A549 (cell line): ENCODE measurements around the gene DCAF6. TPM values are rescaled to one million over a fixed set of nuclear protein-coding genes. Genes with fewer than 3 reads are reported as not detected.
A peak's percentile ranks its signal among the peaks of the same experiment; 100 is the strongest.

Source experiments
- ATAC-seq, 2 experiments: fragments of 200-7000 bp in 1 of 2; fragments of >200 bp in 1 of 2; cut with Nextera tagmentation in 1 of 2; cut with Tn5 transposase in 1 of 2; 3 replicates each; pipeline versions ENCODE4 v1.8.0 to v1.9.1; 2018 to 2020; ENCODE audit warnings: mild to moderate bottlenecking in 1 of 2, moderate library complexity in 1 of 2
- CTCF ChIA-PET: fragments of 300-600 bp; sonication (Branson Sonifier 250); formaldehyde crosslinking; extraction: SDS; loops from one replicate; lab custom pipeline; 2021; ENCODE audit warnings: antibody characterized with exemption, inconsistent platforms; lab: Yijun Ruan, JAX
- POLR2A ChIA-PET: fragments of 350-600 bp; formaldehyde crosslinking; extraction: SDS; loops from one replicate; lab custom pipeline; 2021; ENCODE audit warnings: antibody characterized with exemption, inconsistent platforms; lab: Yijun Ruan, JAX
- DNase-seq, 2 experiments: peaks; one replicate each; pipeline versions ENCODE4 v3.0.0 to v3.0.0-alpha.2; 2011 to 2016; ENCODE audit warnings: low read depth in 1 of 2, low spot score in 1 of 2
- FAIRE-seq: peaks from 2 replicates; lab custom pipeline; 2011; peaks lifted over from hg19 to GRCh38; lab: Jason Lieb, UNC
- H3K27ac ChIP-seq, 2 experiments: fragments of >200 bp; sonication (Bioruptor Twin); formaldehyde crosslinking; 3 replicates each; pipeline ENCODE4 v1.5.1; 2016 to 2017
- H3K4me1 ChIP-seq: fragments of >200 bp; sonication (Bioruptor Twin); formaldehyde crosslinking; 3 replicates; pipeline ENCODE4 v1.6.1; 2016
- H3K4me2 ChIP-seq: fragments of >200 bp; sonication (Bioruptor Twin); formaldehyde crosslinking; 3 replicates; pipeline ENCODE4 v1.6.1; 2016
- H3K4me3 ChIP-seq: fragments of >200 bp; sonication (Bioruptor Twin); formaldehyde crosslinking; 3 replicates; pipeline ENCODE4 v1.5.1; 2016
- H3K9me3 ChIP-seq: fragments of >200 bp; sonication (Bioruptor Twin); formaldehyde crosslinking; 3 replicates; pipeline ENCODE4 v1.6.1; 2016
- BCL3 ChIP-seq: fragments of >200 bp; sonication (Bioruptor Twin); formaldehyde crosslinking; IDR thresholded peaks from 3 replicates; pipeline ENCODE4 v1.6.1; 2016
- CBX8 ChIP-seq: fragments of 200-600 bp; sonication (generic); IDR thresholded peaks from 2 replicates; pipeline ENCODE4 v1.6.1; 2016
- CHD4 ChIP-seq: fragments of 200-600 bp; sonication (generic); IDR thresholded peaks from 2 replicates; pipeline ENCODE4 v1.6.1; 2016; ENCODE audit warnings: antibody characterized with exemption, mild to moderate bottlenecking, borderline replicate concordance
- E2F6 ChIP-seq: IDR thresholded peaks from 2 replicates; pipeline ENCODE4 v1.6.1; 2012; ENCODE audit warnings: low read depth, borderline replicate concordance
- EHMT2 ChIP-seq: fragments of 200-600 bp; sonication (generic); IDR thresholded peaks from 2 replicates; pipeline ENCODE4 v1.6.1; 2016; ENCODE audit warnings: antibody characterized with exemption, low read depth, mild to moderate bottlenecking, moderate library complexity
- ELK1 ChIP-seq: fragments of 150-350 bp; IDR thresholded peaks from 2 replicates; pipeline ENCODE4 v1.6.1; 2014; ENCODE audit warnings: low read depth, mild to moderate bottlenecking, low read length
- EP300 ChIP-seq, 2 experiments: fragments of >200 bp; sonication (Bioruptor Twin); formaldehyde crosslinking; IDR thresholded peaks; 2 replicates in 1 of 2; 3 replicates in 1 of 2; pipeline ENCODE4 v1.6.1; 2016 to 2017
- ESRRA ChIP-seq: fragments of 150-350 bp; IDR thresholded peaks from 2 replicates; pipeline ENCODE4 v1.6.1; 2014; ENCODE audit warnings: mild to moderate bottlenecking, low read length, borderline replicate concordance
- FOXS1 ChIP-seq: fragments of 250-450 bp; sonication (Bioruptor Pico); IDR thresholded peaks from 2 replicates; pipeline ENCODE4 v1.5.0; 2020; ENCODE audit warnings: mild to moderate bottlenecking, moderate library complexity
- GATA3 ChIP-seq: IDR thresholded peaks from 2 replicates; pipeline ENCODE4 v1.6.1; 2012; ENCODE audit warnings: borderline replicate concordance
- HDAC2 ChIP-seq: fragments of 200-600 bp; sonication (generic); IDR thresholded peaks from 2 replicates; pipeline ENCODE4 v1.6.1; 2016
- HES2 ChIP-seq: fragments of >200 bp; sonication (Bioruptor Twin); formaldehyde crosslinking; IDR thresholded peaks from 2 replicates; pipeline ENCODE4 v1.6.1; 2016
- HEYL ChIP-seq: fragments of 250-450 bp; sonication (Bioruptor Pico); IDR thresholded peaks from 2 replicates; pipeline ENCODE4 v1.8.0; 2021; ENCODE audit warnings: mild to moderate bottlenecking, moderate library complexity
- HOXB13 ChIP-seq: fragments of 250-450 bp; sonication (Bioruptor Pico); IDR thresholded peaks from 2 replicates; pipeline ENCODE4 v1.5.0; 2020; ENCODE audit warnings: low read depth, mild to moderate bottlenecking, moderate library complexity
- KDM1A ChIP-seq: fragments of 200-600 bp; sonication (generic); IDR thresholded peaks from 2 replicates; pipeline ENCODE4 v1.6.1; 2016; ENCODE audit warnings: low read depth, mild to moderate bottlenecking
- MAFK ChIP-seq: fragments of 450-650 bp; IDR thresholded peaks from 2 replicates; pipeline ENCODE4 v1.6.1; 2014; ENCODE audit not compliant: partially characterized antibody
- MAZ ChIP-seq: fragments of 150-350 bp; IDR thresholded peaks from 2 replicates; pipeline ENCODE4 v1.6.1; 2014; ENCODE audit warnings: antibody characterized with exemption, low read depth, low read length, borderline replicate concordance
- MYC ChIP-seq: IDR thresholded peaks from 2 replicates; pipeline ENCODE4 v1.6.1; 2012; ENCODE audit warnings: mild to moderate bottlenecking, inconsistent platforms, low read length, improper control_type of control experiment, borderline replicate concordance
- NR3C1 ChIP-seq: fragments of >200 bp; sonication (Bioruptor Twin); formaldehyde crosslinking; IDR thresholded peaks from 3 replicates; pipeline ENCODE4 v1.6.1; 2017
- PBX3 ChIP-seq: IDR thresholded peaks from 2 replicates; pipeline ENCODE4 v1.6.1; 2012
- PHF8 ChIP-seq: fragments of 200-600 bp; sonication (generic); IDR thresholded peaks from 2 replicates; pipeline ENCODE4 v1.6.1; 2016; ENCODE audit warnings: low read depth, mild to moderate bottlenecking, antibody characterized with exemption, moderate library complexity, borderline replicate concordance
- POLR2A ChIP-seq: IDR thresholded peaks from 2 replicates; pipeline ENCODE4 v1.6.1; 2012; ENCODE audit warnings: mild to moderate bottlenecking, low read length
- RFX5 ChIP-seq: fragments of 450-650 bp; IDR thresholded peaks from 2 replicates; pipeline ENCODE4 v1.7.1; 2014; ENCODE audit warnings: antibody characterized with exemption, mild to moderate bottlenecking, moderate library complexity
- RNF2 ChIP-seq: fragments of 200-600 bp; sonication (generic); IDR thresholded peaks from 2 replicates; pipeline ENCODE4 v1.6.1; 2016; ENCODE audit warnings: low read depth, mild to moderate bottlenecking, antibody characterized with exemption, moderate library complexity, borderline replicate concordance
- SREBF2 ChIP-seq: fragments of 450-650 bp; IDR thresholded peaks from 2 replicates; pipeline ENCODE4 v1.6.1; 2014; ENCODE audit warnings: mild to moderate bottlenecking, moderate library complexity
- TP53 ChIP-seq: fragments of 250-450 bp; sonication (Bioruptor Pico); IDR thresholded peaks from 2 replicates; pipeline ENCODE4 v1.5.0; 2021; ENCODE audit warnings: mild to moderate bottlenecking, moderate library complexity
- USF2 ChIP-seq: fragments of 450-650 bp; IDR thresholded peaks from 2 replicates; pipeline ENCODE4 v1.6.1; 2014; ENCODE audit warnings: antibody characterized with exemption
- ZSCAN20 ChIP-seq: fragments of 250-450 bp; sonication (Bioruptor Pico); IDR thresholded peaks from 2 replicates; pipeline ENCODE4 v1.8.0; 2022; ENCODE audit warnings: mild to moderate bottlenecking, moderate library complexity
- WGBS: methylation state at CpG from one replicate; pipeline ENCODE4 v1.1.6; 2017; ENCODE audit errors: missing lambda C conversion rate; 5-methylcytosine and 5-hydroxymethylcytosine counted together
- polyA plus RNA-seq, 4 experiments: library from polyadenylated mRNA; depleted of rRNA in 3 of 4; stranded (reverse); fragments of >200 nt; fragmentation: RNase III in 1 of 4; extraction: RNeasy Plus Mini Kit Qiagen cat#74134 plus additional on column Dnase treatment in 1 of 4; gene quantifications; 2 replicates in 3 of 4; 3 replicates in 1 of 4; pipeline ENCODE4 v1.2.3, GENCODE V29; 2011 to 2017

The DCAF6 gene
- polyA plus RNA-seq, 2 of the 4 experiments (the other 2 are of a cell fraction): 39.9 to 74.7 TPM

- peak overlapping the region; percentile 35; the same call in 2 of the 3 replicates for H3K4me3 ChIP-seq
- ChIA-PET CTCF (interaction anchor here (1.3 kb wide), 1 partner anchor 208 kb away, joined by 3 read pairs; the partner anchor contains the start of gene MPZL1), POLR2A (no interaction called here)
- H3K27ac ChIP-seq: peak overlapping the region; percentile 70 to 78; a peak in 5 of 6 replicates
- H3K9me3 ChIP-seq: no peaks in the 10 kb centered on the region
- no peak for TF ChIP-seq ELK1
- TF ChIP-seq HES2: no peak
- TF ChIP-seq PBX3: no peak
- TF ChIP-seq GATA3: no peak
- no peak for TF ChIP-seq PHF8
- TF ChIP-seq RFX5: no peak
- no peak for TF ChIP-seq NR3C1
- no peak for TF ChIP-seq BCL3
- no peak for TF ChIP-seq HEYL (CRISPR knock-in tag)
- TF ChIP-seq, all 56 proteins: peak for 0
- WGBS: 2% methylated on average over 1 of the region's 1 CpG
- DNase-seq: no peak
- Histone ChIP-seq H3K4me2 (peak overlapping the region; percentile 79), H3K4me1 (peaks cover 50% of the 10 kb centered on the region)
- no peak for FAIRE-seq
- ATAC-seq: no peak
These were observed 6.8 kb upstream of the DCAF6 start for GRCh38 chr1:167929725-167930124.

- ATAC-seq (no peak), FAIRE-seq (no peak), DNase-seq (no peak)
- Histone ChIP-seq H3K4me3 (peak overlapping the region; percentile 80; the same call in 1 of the 3 replicates), H3K4me1 (peaks cover 39% of the 10 kb centered on the region), H3K9me3 (no peaks in the 10 kb centered on the region), H3K4me2 (peak overlapping the region; percentile 95), H3K27ac (peak overlapping the region; percentile 23 to 35; a peak in 1 of 6 replicates)
- CTCF ChIA-PET: interaction anchor here (1.2 kb wide), 1 partner anchor 149 kb away, joined by 5 read pairs; no protein-coding TSS in a partner anchor
- 55% methylated on average over 4 of the region's 4 CpGs for WGBS
- POLR2A ChIA-PET: no interaction called here
- TF ChIP-seq ESRRA: peak; percentile 78; the same call in 1 of the 2 replicates
- peak; percentile 91 for TF ChIP-seq KDM1A
- TF ChIP-seq MYC: no peak
- TF ChIP-seq MAZ: no peak
- peak; percentile 33; the same call in 1 of the 2 replicates for TF ChIP-seq CHD4
- TF ChIP-seq HDAC2: peak; percentile 79; the same call in 1 of the 2 replicates
These were observed 2.7 kb upstream of the DCAF6 start for GRCh38 chr1:167933788-167934187.

GRCh38 chr1:167934426-167935215, 1.9 kb upstream of the DCAF6 start:
- ChIA-PET CTCF (interaction anchor here (0.6 to 1.6 kb wide), 4 partner anchors 17 to 156 kb away, joined by 3 to 6 read pairs (median 4); no protein-coding TSS in a partner anchor), POLR2A (interaction anchor here (0.7 to 3.1 kb wide), 4 partner anchors 7 to 218 kb away, joined by 5 to 32 read pairs (median 6); no protein-coding TSS in a partner anchor)
- no peak for FAIRE-seq
- H3K9me3 ChIP-seq: no peaks in the 10 kb centered on the region
- peaks cover 44% of the 10 kb centered on the region for H3K4me1 ChIP-seq
- ATAC-seq: no peak
- no peak for DNase-seq
- peak overlapping the region; percentile 80 for H3K4me3 ChIP-seq
- peak overlapping the region; percentile 95 for H3K4me2 ChIP-seq
- whole genome bisulfite sequencing: 7% methylated on average over 4 of the region's 4 CpGs
- H3K27ac ChIP-seq: peak overlapping the region; percentile 89 to 92
- TF ChIP-seq USF2: no peak
- no peak for TF ChIP-seq POLR2A
- no peak for TF ChIP-seq SREBF2
- TF ChIP-seq CHD4: no peak
- TF ChIP-seq EP300 (IDR thresholded peaks at IDR 0.05): no peak
- no peak for TF ChIP-seq FOXS1 (CRISPR knock-in tag)
- no peak for TF ChIP-seq HOXB13 (CRISPR knock-in tag)
- TF ChIP-seq ZSCAN20 (CRISPR knock-in tag): no peak
- TF ChIP-seq MAFK: no peak
- no peak for TF ChIP-seq RNF2
- TF ChIP-seq CBX8: no peak
- TF ChIP-seq HES2: no peak
- no peak for TF ChIP-seq TP53 (CRISPR knock-in tag)
- TF ChIP-seq KDM1A: no peak
- TF ChIP-seq E2F6: no peak
- no peak for TF ChIP-seq EHMT2
